H1 (cell line): ENCODE data around the gene TMX2. TPM values are rescaled to one million over a fixed set of nuclear protein-coding genes. Genes with fewer than 3 reads are reported as not detected.
"Not testable (repeated sequence)": the region's sequence is repeated elsewhere in the genome, so short reads cannot be mapped to it uniquely, and the experiment has no call there.

Experiments
- CTCF ChIA-PET: fragments of 300-600 bp; sonication (Branson Sonifier 250); formaldehyde crosslinking; loops from one replicate; lab custom pipeline; 2021; ENCODE audit not compliant: partially characterized antibody; lab: Charles Lee
- POLR2A ChIA-PET: fragments of 300-600 bp; sonication (Branson Sonifier 250); formaldehyde crosslinking; loops from one replicate; lab custom pipeline; 2021; ENCODE audit warnings: inconsistent platforms; ENCODE audit not compliant: partially characterized antibody; lab: Charles Lee
- DNase-seq, 2 experiments: peaks; one replicate each; pipeline versions ENCODE4 v3.0.0 to v3.0.0-alpha.2; 2010 to 2022; ENCODE audit warnings: low spot score in 2 of 2, low read depth in 1 of 2, mixed read lengths in 1 of 2
- FAIRE-seq: peaks from 2 replicates; lab custom pipeline; 2011; peaks lifted over from hg19 to GRCh38; lab: Jason Lieb, UNC
- H2AFZ ChIP-seq: 2 replicates; pipeline ENCODE4 v1.8.1; 2012; ENCODE audit warnings: low read length, inconsistent platforms
- H2AK5ac ChIP-seq: 2 replicates; pipeline ENCODE4 v1.6.1; 2013; ENCODE audit warnings: low read depth, low read length
- H2BK120ac ChIP-seq: replicated peaks from 2 replicates; pipeline ENCODE3; 2013; ENCODE audit warnings: low read depth, low read length, inconsistent platforms
- H2BK12ac ChIP-seq: 2 replicates; pipeline ENCODE4 v1.6.1; 2013; ENCODE audit warnings: low read depth, low read length
- H2BK15ac ChIP-seq: 2 replicates; pipeline ENCODE4 v1.6.1; 2013; ENCODE audit warnings: low read length
- H2BK20ac ChIP-seq: 2 replicates; pipeline ENCODE4 v1.6.1; 2013; ENCODE audit warnings: low read length
- H2BK5ac ChIP-seq: 2 replicates; pipeline ENCODE4 v1.6.1; 2013; ENCODE audit warnings: low read depth, low read length
- H3K14ac ChIP-seq: 2 replicates; pipeline ENCODE4 v1.6.1; 2013; ENCODE audit warnings: inconsistent platforms; ENCODE audit not compliant: insufficient read length
- H3K18ac ChIP-seq: 2 replicates; pipeline ENCODE4 v1.6.1; 2013; ENCODE audit warnings: low read length; ENCODE audit errors: extremely low read depth
- H3K23ac ChIP-seq: 2 replicates; pipeline ENCODE4 v1.6.1; 2013; ENCODE audit warnings: inconsistent platforms; ENCODE audit not compliant: insufficient read length
- H3K23me2 ChIP-seq: 2 replicates; pipeline ENCODE4 v1.6.1; 2013; ENCODE audit warnings: low read depth, low read length
- H3K27ac ChIP-seq: 2 replicates; pipeline ENCODE4 v1.6.1; 2011; ENCODE audit warnings: low read depth, low read length, inconsistent platforms
- H3K27me3 ChIP-seq, 4 experiments: replicated peaks in 1 of 4; 1 replicate in 1 of 4; 2 replicates in 3 of 4; pipeline versions ENCODE4 v1.6.1 to v1.8.1; 2011 to 2013; ENCODE audit warnings: low read length in 3 of 4, mild to moderate bottlenecking in 3 of 4, inconsistent platforms in 2 of 4, mixed read lengths in 2 of 4, moderate library complexity in 1 of 4; ENCODE audit not compliant: control insufficient read depth in 3 of 4, insufficient read depth in 3 of 4; ENCODE audit errors: extremely low read depth in 1 of 4
- H3K36me3 ChIP-seq, 4 experiments: 2 replicates each; pipeline versions ENCODE4 v1.6.1 to v1.8.1; 2011 to 2013; ENCODE audit warnings: mild to moderate bottlenecking in 4 of 4, low read length in 3 of 4, moderate library complexity in 2 of 4, control low read depth in 1 of 4, inconsistent platforms in 1 of 4; ENCODE audit not compliant: insufficient read depth in 4 of 4, control insufficient read depth in 2 of 4
- H3K4ac ChIP-seq: replicated peaks from 2 replicates; pipeline ENCODE3; 2013; ENCODE audit warnings: low read length, low read depth, mixed read lengths, inconsistent platforms; ENCODE audit not compliant: insufficient read length
- H3K4me1 ChIP-seq, 4 experiments: replicated peaks in 1 of 4; 1 replicate in 1 of 4; 2 replicates in 3 of 4; pipeline versions ENCODE4 v1.6.1 to v1.8.1; 2011 to 2013; ENCODE audit warnings: low read length in 3 of 4, inconsistent platforms in 2 of 4, mixed read lengths in 1 of 4; ENCODE audit not compliant: insufficient read depth in 4 of 4, control insufficient read depth in 3 of 4
- H3K4me2 ChIP-seq, 2 experiments: 2 replicates each; pipeline versions ENCODE4 v1.6.1 to v1.8.1; 2011 to 2013; ENCODE audit warnings: low read depth in 2 of 2, low read length in 2 of 2, control low read depth in 1 of 2, inconsistent platforms in 1 of 2, mild to moderate bottlenecking in 1 of 2; ENCODE audit not compliant: insufficient read depth in 1 of 2
- H3K4me3 ChIP-seq, 4 experiments: fragments of 200-600, 300-600 bp in 1 of 4; sonication (generic), shearing (Covaris generic), sonication (Bioruptor Twin) in 1 of 4; 2 replicates each; pipeline versions ENCODE4 v1.5.1 to v1.8.1; 2011 to 2016; ENCODE audit warnings: low read length in 4 of 4, low read depth in 3 of 4, control low read depth in 2 of 4, inconsistent platforms in 2 of 4, mild to moderate bottlenecking in 2 of 4, mixed read lengths in 1 of 4, moderate library complexity in 1 of 4; ENCODE audit not compliant: insufficient read depth in 2 of 4; ENCODE audit errors: extremely low read depth in 1 of 4
- H3K56ac ChIP-seq: replicated peaks from 2 replicates; pipeline ENCODE3; 2013; ENCODE audit warnings: low read depth, mild to moderate bottlenecking, mixed read lengths, low read length, inconsistent platforms; ENCODE audit not compliant: insufficient read length
- H3K79me1 ChIP-seq: 2 replicates; pipeline ENCODE4 v1.6.1; 2013; ENCODE audit warnings: low read depth, low read length, control low read depth
- H3K79me2 ChIP-seq, 2 experiments: 2 replicates each; pipeline versions ENCODE4 v1.6.1 to v1.8.1; 2012 to 2013; ENCODE audit warnings: low read length in 2 of 2, mild to moderate bottlenecking in 2 of 2, inconsistent platforms in 1 of 2; ENCODE audit not compliant: insufficient read depth in 2 of 2, control insufficient read depth in 1 of 2
- H3K9ac ChIP-seq, 4 experiments: replicated peaks in 1 of 4; 1 replicate in 1 of 4; 2 replicates in 3 of 4; pipeline versions ENCODE4 v1.6.1 to v1.8.1; 2011 to 2013; ENCODE audit warnings: low read depth in 3 of 4, low read length in 3 of 4, control low read depth in 2 of 4, mild to moderate bottlenecking in 2 of 4, moderate library complexity in 2 of 4, inconsistent platforms in 1 of 4; ENCODE audit errors: extremely low read depth in 1 of 4
- H3K9me3 ChIP-seq, 2 experiments: 2 replicates each; pipeline versions ENCODE4 v1.6.1 to v1.8.1; 2012 to 2013; ENCODE audit warnings: mild to moderate bottlenecking in 2 of 2, moderate library complexity in 2 of 2, control low read depth in 1 of 2, inconsistent platforms in 1 of 2, low read depth in 1 of 2, low read length in 1 of 2, mixed read lengths in 1 of 2; ENCODE audit not compliant: insufficient read depth in 2 of 2
- H4K20me1 ChIP-seq, 2 experiments: replicated peaks in 1 of 2; 2 replicates each; pipeline versions ENCODE3 to v1.8.1; 2011 to 2013; ENCODE audit warnings: inconsistent platforms in 2 of 2, low read length in 2 of 2, mild to moderate bottlenecking in 1 of 2; ENCODE audit not compliant: insufficient read depth in 2 of 2, control insufficient read depth in 1 of 2
- H4K5ac ChIP-seq: 2 replicates; pipeline ENCODE4 v1.6.1; 2013; ENCODE audit warnings: low read length, low read depth, mixed read lengths, inconsistent platforms; ENCODE audit not compliant: insufficient read length
- H4K8ac ChIP-seq: 2 replicates; pipeline ENCODE4 v1.8.0; 2013; ENCODE audit warnings: mild to moderate bottlenecking, moderate library complexity, low read length, inconsistent platforms; ENCODE audit not compliant: insufficient read depth; ENCODE audit errors: extremely low read depth
- H4K91ac ChIP-seq: replicated peaks from 2 replicates; pipeline ENCODE3; 2013; ENCODE audit warnings: low read length, mixed read lengths, inconsistent platforms; ENCODE audit not compliant: insufficient read length
- WGBS, 2 experiments: shearing (Covaris generic) in 1 of 2; methylation state at CpG; one replicate each; pipeline versions ENCODE4 v1.1.6 to v1.1.7; 2013 to 2015; ENCODE audit warnings: low lambda C conversion rate in 2 of 2, mixed read lengths in 2 of 2, inconsistent platforms in 1 of 2, low coverage in 1 of 2, missing lambda C conversion rate in 1 of 2; ENCODE audit not compliant: insufficient replicate concordance in 2 of 2, insufficient coverage in 1 of 2, insufficient read length in 1 of 2; ENCODE audit errors: extremely low coverage in 1 of 2, missing lambda C conversion rate in 1 of 2; 5-methylcytosine and 5-hydroxymethylcytosine counted together
- polyA plus RNA-seq, 7 experiments: library from polyadenylated mRNA; depleted of rRNA in 3 of 7; stranded (reverse) in 5 of 7; unstranded in 2 of 7; fragments of >200 nt in 5 of 7; fragments of 200-250 nt in 2 of 7; gene quantifications; 1 replicate in 5 of 7; 2 replicates in 1 of 7; 4 replicates in 1 of 7; pipeline versions ENCODE4 v1.2.1 to v1.2.3, GENCODE V29; 2011 to 2013; ENCODE audit warnings: missing spikeins in 2 of 7, mixed read lengths in 2 of 7
- total RNA-seq: library from RNA; stranded (reverse); fragmentation: NEBNext Ultra II Directional; extraction: Animal tissue kit (Norgen Biotek cat#: 25700); gene quantifications from 2 replicates; pipeline ENCODE4 v1.2.1, GENCODE V29; 2021

Gene TMX2
- total and polyA plus RNA-seq, 2 of the 8 experiments (the other 6 are each of a cell fraction or from before 2014, with no cell fraction given): 70.4 to 100.0 TPM

GRCh38 chr11:57716726-57717125 is 4.3 kb downstream of the TMX2 start:
- H3K27ac ChIP-seq, H3K27me3 ChIP-seq, H3K79me1 ChIP-seq, H2BK120ac ChIP-seq, DNase-seq, H2BK15ac ChIP-seq, H3K4me2 ChIP-seq, H3K4me3 ChIP-seq, H2AK5ac ChIP-seq, H2BK5ac ChIP-seq, H2AFZ ChIP-seq, H3K56ac ChIP-seq, H3K9me3 ChIP-seq, H4K8ac ChIP-seq, H4K20me1 ChIP-seq, POLR2A ChIA-PET, H3K14ac ChIP-seq, H3K18ac ChIP-seq, H3K23ac ChIP-seq, H4K5ac ChIP-seq, H3K4me1 ChIP-seq, H2BK20ac ChIP-seq, FAIRE-seq, H3K9ac ChIP-seq, H3K23me2 ChIP-seq, H2BK12ac ChIP-seq, H4K91ac ChIP-seq, H3K4ac ChIP-seq, CTCF ChIA-PET: not testable (repeated sequence)
- Histone ChIP-seq H3K36me3 (peaks cover 0 to 20% (median 9%) of the 10 kb centered on the region in 4 experiments; a peak in 4 of 8 replicates), H3K79me2 (peaks cover 26 to 59% of the 10 kb centered on the region in 2 experiments)
- WGBS, 2 experiments: 100% methylated on average over 6 of the region's 34 CpGs; no CpG with 5 or more reads in 1 of the 2 experiments
